ENCODE results near the gene ADAMTS13.
"Not testable (repeated sequence)": the region's sequence is repeated elsewhere in the genome, so short reads cannot be mapped to it uniquely, and the experiment has no call there.

ADAMTS13 gene

GRCh38 chr9:133387680-133388079, 34.5 kb upstream of the ADAMTS13 start:
- H3K4me2 ChIP-seq (ENCODE audit: low read length) = no peak overlapping the region
- no peaks in the 10 kb centered on the region for H3K27me3 ChIP-seq (ENCODE audit: control insufficient read depth, insufficient read depth, low read length)
- H3K79me2 ChIP-seq = no peaks in the 10 kb centered on the region
- no peak overlapping the region for H3K27ac ChIP-seq
- H3K4me3 ChIP-seq (ENCODE audit: low read depth, low read length) = no peak overlapping the region
- no peak overlapping the region for H3K9ac ChIP-seq
- H2AFZ ChIP-seq = no peak overlapping the region
- H3K36me3 ChIP-seq (ENCODE audit: control insufficient read depth, insufficient read depth, low read length) = no peaks in the 10 kb centered on the region
- H3K4me1 ChIP-seq = no peaks in the 10 kb centered on the region
- no peak for TF ChIP-seq CTCF (IDR thresholded peaks at IDR 0.05)
- no peaks in the 10 kb centered on the region for H3K9me3 ChIP-seq (ENCODE audit: control insufficient read depth, low read length)

DNA sequence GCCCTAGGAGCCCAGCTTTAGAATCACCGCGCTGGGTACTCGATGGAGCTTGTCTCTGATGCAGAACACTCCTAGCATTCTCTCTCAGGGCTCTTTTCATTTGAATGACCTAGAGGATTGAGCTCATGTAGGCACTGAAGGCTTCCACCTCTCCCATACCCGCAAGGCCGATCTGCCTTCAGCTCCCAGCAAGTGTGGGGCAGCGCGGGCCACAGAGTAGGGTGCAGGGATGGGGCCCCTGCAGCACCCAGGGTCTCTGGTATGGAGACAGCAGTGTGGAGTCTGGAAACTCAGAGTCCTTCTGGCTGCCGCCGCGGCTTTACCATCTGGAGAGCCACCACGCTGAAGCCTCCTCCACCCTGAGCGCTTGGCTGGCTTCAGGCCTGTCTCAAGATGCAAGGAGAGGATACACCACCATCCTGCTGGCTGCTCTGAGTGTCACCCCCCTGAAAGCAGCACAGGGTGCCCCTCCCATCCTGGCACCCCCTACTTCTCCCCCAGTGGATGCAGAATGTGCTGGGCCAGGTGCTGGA, 33.1 kb upstream of the ADAMTS13 start:
- H3K27me3 ChIP-seq (ENCODE audit: control insufficient read depth, insufficient read depth, low read length) = no peaks in the 10 kb centered on the region
- H3K4me1 ChIP-seq = no peaks in the 10 kb centered on the region
- no peak overlapping the region for H3K9ac ChIP-seq
- no peak for TF ChIP-seq CTCF (IDR thresholded peaks at IDR 0.05)
- no peaks in the 10 kb centered on the region for H3K9me3 ChIP-seq (ENCODE audit: control insufficient read depth, low read length)
- no peak overlapping the region for H3K4me2 ChIP-seq (ENCODE audit: low read length)
- no peaks in the 10 kb centered on the region for H3K36me3 ChIP-seq (ENCODE audit: control insufficient read depth, insufficient read depth, low read length)
- no peak overlapping the region for H3K4me3 ChIP-seq (ENCODE audit: low read depth, low read length)
- H2AFZ ChIP-seq = no peak overlapping the region
- no peaks in the 10 kb centered on the region for H3K79me2 ChIP-seq
- H3K27ac ChIP-seq = no peak overlapping the region

DNA sequence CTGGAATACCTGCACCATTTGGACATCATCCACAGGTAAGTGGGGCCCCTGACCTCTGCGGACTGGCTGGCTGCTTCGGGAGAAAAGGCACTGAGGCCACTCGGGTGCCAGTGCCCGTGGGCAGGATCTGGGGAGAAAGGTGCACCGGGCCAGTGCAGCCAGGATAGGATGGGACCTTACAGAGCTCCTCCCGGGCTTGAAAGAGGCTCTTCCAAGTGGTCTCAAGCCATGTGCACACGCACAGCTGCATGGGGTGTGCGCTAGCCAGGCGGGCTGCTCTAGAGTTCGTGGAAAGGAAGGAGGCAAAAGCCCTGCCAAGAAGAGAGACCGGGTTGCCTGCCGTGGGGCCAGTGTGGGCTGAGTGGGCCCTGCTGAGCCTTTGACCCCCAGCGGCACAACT, 32.6 kb upstream of the ADAMTS13 start:
- Histone ChIP-seq H3K36me3 (ENCODE audit: control insufficient read depth, insufficient read depth, low read length) (no peaks in the 10 kb centered on the region), H3K4me2 (ENCODE audit: low read length) (no peak overlapping the region), H3K4me3 (ENCODE audit: low read depth, low read length) (no peak overlapping the region), H3K27ac (no peak overlapping the region), H3K4me1 (no peaks in the 10 kb centered on the region), H3K79me2 (no peaks in the 10 kb centered on the region), H3K9ac (no peak overlapping the region), H3K27me3 (ENCODE audit: control insufficient read depth, insufficient read depth, low read length) (no peaks in the 10 kb centered on the region), H3K9me3 (ENCODE audit: control insufficient read depth, low read length) (no peaks in the 10 kb centered on the region), H2AFZ (no peak overlapping the region)
- TF ChIP-seq CTCF (IDR thresholded peaks at IDR 0.05) = no peak

DNA sequence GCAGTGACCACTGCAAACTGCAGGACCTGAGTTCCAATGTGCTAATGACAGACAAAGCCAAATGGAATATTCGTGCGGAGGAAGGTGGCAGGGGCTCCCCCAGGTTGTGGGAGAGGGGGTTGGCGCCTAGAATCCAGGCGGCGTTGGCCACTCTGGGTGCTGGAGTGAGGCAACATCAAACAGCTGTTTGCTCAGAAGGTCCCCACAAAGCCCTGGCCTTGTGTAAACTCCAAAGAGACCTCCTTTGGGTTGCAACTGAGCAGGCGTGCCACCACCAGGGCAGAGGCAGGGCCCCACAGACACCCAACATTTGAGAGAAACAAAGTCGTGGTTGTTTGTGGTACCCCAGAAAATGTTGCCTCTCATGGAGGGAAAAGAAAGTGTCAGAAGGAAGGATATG, 31.5 kb upstream of the ADAMTS13 start:
- no peak overlapping the region for H3K27ac ChIP-seq
- no peaks in the 10 kb centered on the region for H3K4me1 ChIP-seq
- H3K9ac ChIP-seq = no peak overlapping the region
- H3K27me3 ChIP-seq (ENCODE audit: control insufficient read depth, insufficient read depth, low read length) = no peaks in the 10 kb centered on the region
- H3K4me2 ChIP-seq (ENCODE audit: low read length) = no peak overlapping the region
- H3K36me3 ChIP-seq (ENCODE audit: control insufficient read depth, insufficient read depth, low read length) = no peaks in the 10 kb centered on the region
- no peaks in the 10 kb centered on the region for H3K9me3 ChIP-seq (ENCODE audit: control insufficient read depth, low read length)
- no peaks in the 10 kb centered on the region for H3K79me2 ChIP-seq
- no peak for TF ChIP-seq CTCF (IDR thresholded peaks at IDR 0.05)
- H3K4me3 ChIP-seq (ENCODE audit: low read depth, low read length) = no peak overlapping the region
- no peak overlapping the region for H2AFZ ChIP-seq

DNA sequence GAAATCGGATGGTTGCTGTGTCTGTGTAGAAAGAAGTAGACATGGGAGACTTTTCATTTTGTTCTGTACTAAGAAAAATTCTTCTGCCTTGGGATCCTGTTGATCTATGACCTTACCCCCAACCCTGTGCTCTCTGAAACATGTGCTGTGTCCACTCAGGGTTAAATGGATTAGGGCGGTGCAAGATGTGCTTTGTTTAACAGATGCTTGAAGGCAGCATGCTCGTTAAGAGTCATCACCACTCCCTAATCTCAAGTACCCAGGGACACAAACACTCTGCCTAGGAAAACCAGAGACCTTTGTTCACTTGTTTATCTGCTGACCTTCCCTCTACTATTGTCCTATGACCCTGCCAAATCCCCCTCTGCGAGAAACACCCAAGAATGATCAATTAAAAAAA, 30.7 kb upstream of the ADAMTS13 start:
- not testable (repeated sequence) for H3K9ac ChIP-seq; H3K4me1 ChIP-seq; H3K36me3 ChIP-seq (ENCODE audit: control insufficient read depth, insufficient read depth, low read length); H3K79me2 ChIP-seq; H3K4me3 ChIP-seq (ENCODE audit: low read depth, low read length); H3K9me3 ChIP-seq (ENCODE audit: control insufficient read depth, low read length); H3K4me2 ChIP-seq (ENCODE audit: low read length); H2AFZ ChIP-seq; H3K27ac ChIP-seq; H3K27me3 ChIP-seq (ENCODE audit: control insufficient read depth, insufficient read depth, low read length)

GRCh38 chr9:133392308-133392707, 29.9 kb upstream of the ADAMTS13 start:
- H3K9me3 ChIP-seq (ENCODE audit: control insufficient read depth, low read length); H3K79me2 ChIP-seq; H2AFZ ChIP-seq; H3K4me3 ChIP-seq (ENCODE audit: low read depth, low read length); H3K36me3 ChIP-seq (ENCODE audit: control insufficient read depth, insufficient read depth, low read length); H3K4me1 ChIP-seq; H3K27ac ChIP-seq; H3K27me3 ChIP-seq (ENCODE audit: control insufficient read depth, insufficient read depth, low read length); H3K4me2 ChIP-seq (ENCODE audit: low read length); H3K9ac ChIP-seq: not testable (repeated sequence)

All from parathyroid adenoma (tissue), 2 donors.